Forelimb muscle (tissue), 1 donor: ENCODE data around the gene DZANK1. TPM values are rescaled to one million over a fixed set of nuclear protein-coding genes. Genes with fewer than 3 reads are reported as not detected.
"Not testable (repeated sequence)": the region's sequence is repeated elsewhere in the genome, so short reads cannot be mapped to it uniquely, and the experiment has no call there.

Experiments
- DNase-seq: peaks from one replicate; pipeline ENCODE4 v3.0.0-alpha.2; 2013; ENCODE audit warnings: low read depth
- polyA plus RNA-seq: library from polyadenylated mRNA; unstranded; fragments of 120-200 nt; gene quantifications from one replicate; pipeline ENCODE4 v1.2.1, GENCODE V29; 2013; ENCODE audit not compliant: insufficient read length

Gene DZANK1
- polyA plus RNA-seq, 1 donor: 1.8 TPM

- DNase-seq: no peak
Observed at GRCh38 chr20:18440403-18440802, 26.4 kb downstream of the DZANK1 start.

GRCh38 chr20:18436847-18437246, 30.0 kb downstream of the DZANK1 start:
- DNase-seq: no peak

DNA sequence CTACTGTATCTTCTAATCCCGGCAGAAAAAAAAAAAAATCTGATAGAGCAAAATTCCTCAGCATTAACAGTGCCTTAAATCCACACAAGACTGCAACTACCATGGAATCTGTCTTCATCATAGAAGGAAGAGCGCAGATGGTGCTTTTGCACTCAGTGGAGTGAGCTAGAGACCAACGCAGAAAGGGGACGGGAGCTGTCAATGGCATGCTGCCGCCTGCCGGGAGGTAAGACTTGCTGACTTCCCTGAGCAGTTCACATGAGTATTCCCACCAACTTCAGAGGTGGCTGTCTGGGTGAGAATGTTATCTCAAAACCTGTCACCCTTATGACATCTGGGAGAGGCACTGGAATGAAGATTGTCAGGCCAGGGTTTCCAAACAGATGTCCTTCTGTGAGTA, 35.6 kb downstream of the DZANK1 start:
- no peak for DNase-seq

DNA sequence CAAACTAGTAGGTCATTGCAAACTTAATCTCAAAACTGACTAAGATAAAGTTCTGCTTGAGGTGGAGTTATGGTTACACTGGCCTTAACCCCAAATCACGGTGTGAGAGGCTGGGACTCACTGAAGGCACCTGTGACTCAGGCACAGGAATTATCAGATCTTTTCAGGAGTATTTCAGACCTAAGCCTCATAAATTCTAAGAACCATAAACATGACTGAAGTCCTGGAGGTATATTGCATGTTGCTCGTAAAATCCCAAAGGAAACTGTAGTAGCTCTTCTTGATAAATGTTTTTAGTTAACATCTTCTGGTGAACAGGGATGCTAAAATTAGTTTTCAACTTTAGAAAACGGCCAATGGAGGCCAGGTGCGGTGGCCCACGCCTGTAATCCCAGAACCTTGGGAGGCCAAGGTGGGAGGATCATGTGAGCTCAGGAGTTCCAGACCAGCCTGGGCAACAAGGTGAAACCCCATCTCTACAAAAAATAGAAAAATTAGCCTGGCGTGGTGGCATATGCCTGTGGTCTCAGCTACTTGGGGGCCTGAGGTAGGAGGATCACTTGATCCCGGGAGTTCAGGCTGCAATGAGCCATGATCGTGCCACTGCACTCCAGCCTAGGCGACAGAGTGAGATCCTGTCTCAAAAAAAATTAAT, 36.5 kb downstream of the DZANK1 start:
- DNase-seq: no peak

- DNase-seq: no peak
Observed at GRCh38 chr20:18428490-18429173, 38.2 kb downstream of the DZANK1 start.

DNA sequence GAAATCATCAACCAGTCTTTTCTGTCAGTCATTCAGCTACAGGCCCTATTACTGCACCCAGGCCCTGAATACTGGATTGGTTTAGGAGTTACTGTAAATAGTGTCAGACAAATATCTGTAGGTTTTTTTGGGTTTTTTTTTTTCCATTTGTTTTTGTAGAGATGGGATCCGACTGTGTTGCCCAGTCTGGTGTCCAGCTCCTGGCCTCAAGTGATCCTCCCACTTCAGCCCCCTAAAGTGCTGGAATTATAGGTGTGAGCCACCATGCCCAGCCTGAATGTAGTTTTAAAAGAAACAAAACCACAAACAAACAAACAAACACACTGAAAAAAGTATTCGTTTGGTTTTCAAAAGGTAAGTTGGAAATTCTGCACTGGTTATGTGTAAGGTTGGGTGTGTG, 39.6 kb downstream of the DZANK1 start:
- no peak for DNase-seq

- no peak for DNase-seq
Observed at GRCh38 chr20:18421608-18422007, 45.2 kb downstream of the DZANK1 start.

- no peak for DNase-seq
Observed at GRCh38 chr20:18416486-18416885, 50.3 kb downstream of the DZANK1 start.

DNA sequence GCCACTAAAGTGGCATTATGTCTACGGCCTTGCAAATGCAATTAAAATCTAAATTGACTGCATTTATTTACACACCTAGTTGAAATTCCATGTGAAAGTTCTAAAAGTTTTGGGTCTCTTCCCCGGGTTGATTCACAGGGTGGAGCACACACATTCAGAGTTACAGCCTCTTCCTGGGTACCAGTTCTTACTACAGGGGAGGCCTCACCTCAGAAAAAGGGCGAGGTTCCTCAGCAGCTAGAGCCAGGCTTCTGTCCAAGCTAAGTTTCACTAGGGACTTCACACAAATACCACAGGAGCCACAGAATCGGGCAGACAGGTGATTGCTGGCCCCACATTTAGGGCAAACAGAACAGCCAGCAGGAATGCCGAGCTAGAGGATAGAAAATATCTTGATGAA, 52.7 kb downstream of the DZANK1 start:
- no peak for DNase-seq

- no peak for DNase-seq
Observed at GRCh38 chr20:18412221-18412901, 54.5 kb downstream of the DZANK1 start.

- no peak for DNase-seq
Observed at GRCh38 chr20:18405826-18406225, 61.0 kb downstream of the DZANK1 start.

GRCh38 chr20:18404172-18404571, 62.7 kb downstream of the DZANK1 start:
- DNase-seq: no peak

DNA sequence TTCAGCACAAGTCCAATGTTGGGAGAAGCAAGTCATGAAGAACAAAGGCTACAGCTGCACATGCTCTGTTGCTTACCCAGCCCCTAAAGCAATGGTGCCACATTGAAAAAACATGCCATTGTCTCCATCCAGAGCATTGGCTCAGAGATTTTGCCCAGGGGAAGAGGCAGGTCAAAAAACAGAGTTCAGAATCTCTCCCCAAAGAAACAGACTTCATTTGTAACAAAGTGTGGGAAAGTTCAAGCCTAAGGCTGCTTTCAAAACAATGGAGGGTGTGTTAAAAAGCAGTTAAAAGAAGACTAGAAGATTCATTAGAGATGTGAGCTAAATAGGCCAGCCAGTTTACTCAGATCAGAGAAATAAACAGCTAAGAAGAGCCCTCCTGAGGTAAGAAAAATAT, 63.6 kb downstream of the DZANK1 start:
- DNase-seq: no peak

- DNase-seq: no peak
Observed at GRCh38 chr20:18401305-18401704, 65.5 kb downstream of the DZANK1 start.

- no peak for DNase-seq
Observed at GRCh38 chr20:18400460-18400859, 66.4 kb downstream of the DZANK1 start.

GRCh38 chr20:18398713-18399112, 68.1 kb downstream of the DZANK1 start:
- not testable (repeated sequence) for DNase-seq

DNA sequence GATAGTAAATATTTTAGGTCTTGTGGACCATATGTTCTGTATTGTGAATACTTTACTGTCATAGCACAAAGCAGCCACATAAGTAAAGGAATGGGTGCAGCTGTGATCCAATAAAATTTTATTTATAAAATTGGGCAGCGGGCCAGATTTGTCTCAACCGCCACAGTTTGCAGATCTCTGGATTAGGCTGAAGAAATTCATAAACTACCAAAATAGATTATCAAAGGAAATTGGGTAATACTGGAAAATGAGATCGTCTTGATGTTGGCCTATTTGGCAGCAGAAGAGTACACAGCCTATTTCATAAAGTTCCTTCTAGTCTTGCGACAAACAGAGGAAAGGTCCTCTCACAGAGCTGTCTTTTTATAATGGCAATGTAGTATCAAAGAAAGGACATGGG, 69.8 kb downstream of the DZANK1 start:
- no peak for DNase-seq

DNA sequence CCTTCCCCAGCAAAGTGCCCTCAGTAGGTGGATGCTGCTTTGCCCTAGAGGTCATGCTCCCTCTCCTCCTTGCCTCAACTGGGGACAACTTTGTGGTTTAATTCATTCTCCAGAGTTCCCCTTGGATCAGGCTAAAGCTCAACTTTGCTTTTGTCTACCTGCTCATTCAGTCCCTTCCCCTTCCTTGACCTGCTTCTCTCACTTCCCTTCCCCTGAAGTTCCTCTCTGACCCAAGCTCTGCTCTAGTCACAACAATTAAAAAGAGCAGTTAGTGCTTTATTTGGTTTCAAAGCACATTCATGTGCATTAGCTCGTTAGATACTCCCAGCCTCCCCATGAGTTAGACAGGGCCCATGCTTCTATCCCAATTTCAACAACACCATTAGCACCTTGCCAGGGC, 71.3 kb downstream of the DZANK1 start:
- DNase-seq: no peak

- no peak for DNase-seq
Observed at GRCh38 chr20:18394363-18394762, 72.5 kb downstream of the DZANK1 start.

GRCh38 chr20:18391686-18392085, 75.1 kb downstream of the DZANK1 start:
- DNase-seq: no peak

DNA sequence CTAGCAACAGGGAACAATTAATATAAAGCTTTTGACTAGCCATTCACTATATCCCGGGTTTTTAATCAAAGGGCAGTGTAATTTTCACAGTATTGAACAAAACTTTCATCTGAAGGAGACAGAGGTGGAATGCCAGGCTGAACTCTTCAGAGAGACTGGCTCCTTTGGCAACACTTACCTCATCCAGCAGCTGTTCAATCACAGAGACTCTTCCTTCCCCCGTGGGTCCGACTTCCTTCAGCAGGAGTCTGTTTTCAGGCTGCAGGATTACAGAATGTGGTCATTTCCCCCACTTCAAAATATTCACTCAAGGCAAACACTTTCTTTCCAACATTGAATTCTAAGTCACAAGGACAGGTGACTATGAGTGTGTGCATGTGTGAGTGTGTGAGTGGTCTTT, 76.6 kb downstream of the DZANK1 start:
- no peak for DNase-seq

- DNase-seq: no peak
Observed at GRCh38 chr20:18388860-18389259, 78.0 kb downstream of the DZANK1 start.

DNA sequence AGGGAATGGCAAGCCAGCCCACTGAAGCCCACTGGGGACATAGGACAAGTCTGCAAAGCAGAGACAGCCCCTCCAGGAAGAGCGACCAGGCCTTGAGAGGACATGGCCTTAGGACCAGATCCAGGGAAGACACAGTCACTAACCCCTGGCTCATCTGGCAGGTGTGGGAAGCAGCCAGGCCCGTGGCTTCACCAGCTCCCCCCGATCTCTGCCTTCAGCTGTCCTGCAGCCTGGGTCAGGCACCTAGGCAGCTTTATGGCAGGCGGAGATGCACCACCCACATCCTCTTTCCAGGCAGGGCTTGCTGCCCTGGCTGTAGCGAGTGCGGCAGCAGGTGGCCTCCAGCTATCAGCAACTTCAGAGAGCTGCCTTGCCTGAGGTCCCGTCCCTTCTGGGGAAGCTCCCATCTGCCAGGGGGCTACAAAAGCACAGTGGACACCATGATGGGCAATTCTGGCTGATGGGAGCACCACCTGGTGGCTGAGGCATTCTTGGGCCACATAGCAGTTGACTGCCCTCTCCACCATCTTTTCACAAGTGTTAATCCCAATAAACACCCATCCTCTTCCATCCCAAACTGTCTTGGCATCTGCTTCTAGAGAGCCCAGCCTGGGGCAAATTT, 85.8 kb downstream of the DZANK1 start:
- DNase-seq: no peak
